IMR-90 (cell line): ENCODE measurements around the gene ADAP2. TPM values are rescaled to one million over a fixed set of nuclear protein-coding genes. Genes with fewer than 3 reads are reported as not detected.

Source experiments
- ATAC-seq: fragments of 200-7000 bp; cut with Tn5 transposase; 2 replicates; pipeline ENCODE4 v1.9.1; 2020; ENCODE audit warnings: low read depth, mild to moderate bottlenecking, moderate library complexity
- BruUV-seq: library from RNA; stranded (reverse); fragments of 400-500 nt; replicated peaks from 2 replicates; lab custom pipeline; 2021; lab: Mats Ljungman, UMichigan
- CTCF ChIA-PET: fragments of 300-600 bp; formaldehyde crosslinking; extraction: SDS; loops from one replicate; lab custom pipeline; 2021; ENCODE audit warnings: antibody characterized with exemption; lab: Yijun Ruan, JAX
- POLR2A ChIA-PET: fragments of 300-600 bp; sonication (Branson Sonifier 250); formaldehyde crosslinking; loops from one replicate; lab custom pipeline; 2022; ENCODE audit warnings: antibody characterized with exemption; ENCODE audit not compliant: unreplicated experiment; lab: Charles Lee
- DNase-seq: peaks from one replicate; pipeline ENCODE4 v3.0.0; 2013
- H2AFZ ChIP-seq: replicated peaks from 2 replicates; pipeline ENCODE3; 2013; ENCODE audit warnings: low read length, mild to moderate bottlenecking; ENCODE audit not compliant: poor library complexity
- H2AK5ac ChIP-seq: 2 replicates; pipeline ENCODE4 v1.6.1; 2013; ENCODE audit warnings: low read depth, low read length, inconsistent platforms
- H2AK9ac ChIP-seq: replicated peaks from 2 replicates; pipeline ENCODE3; 2013; ENCODE audit warnings: mild to moderate bottlenecking, low read depth, low read length, moderate library complexity; ENCODE audit not compliant: poor library complexity
- H2BK120ac ChIP-seq: 2 replicates; pipeline ENCODE4 v1.6.1; 2013; ENCODE audit warnings: low read depth, low read length, inconsistent platforms
- H2BK15ac ChIP-seq: 3 replicates; pipeline ENCODE4 v1.6.1; 2013; ENCODE audit warnings: low read depth, low read length, inconsistent platforms
- H2BK20ac ChIP-seq: 2 replicates; pipeline ENCODE4 v1.6.1; 2013; ENCODE audit warnings: low read depth, mild to moderate bottlenecking, inconsistent platforms, low read length, moderate library complexity
- H2BK5ac ChIP-seq: 2 replicates; pipeline ENCODE4 v1.6.1; 2013; ENCODE audit warnings: mild to moderate bottlenecking, low read depth, low read length, inconsistent platforms; ENCODE audit not compliant: poor library complexity, severe bottlenecking
- H3K14ac ChIP-seq: replicated peaks from 2 replicates; pipeline ENCODE4 v1.6.1; 2013; ENCODE audit warnings: low read depth, low read length, inconsistent platforms
- H3K18ac ChIP-seq: 2 replicates; pipeline ENCODE4 v1.6.1; 2013; ENCODE audit warnings: low read depth, low read length, control low read depth
- H3K23ac ChIP-seq: 2 replicates; pipeline ENCODE4 v1.6.1; 2013; ENCODE audit warnings: low read depth, low read length, inconsistent platforms
- H3K27ac ChIP-seq: 2 replicates; pipeline ENCODE4 v1.5.1; 2013; ENCODE audit warnings: mild to moderate bottlenecking, control low read depth, low read length; ENCODE audit not compliant: insufficient read depth
- H3K27me3 ChIP-seq: 2 replicates; pipeline ENCODE4 v1.6.1; 2013; ENCODE audit warnings: low read length; ENCODE audit not compliant: control insufficient read depth, insufficient read depth
- H3K36me3 ChIP-seq: 2 replicates; pipeline ENCODE4 v1.6.1; 2013; ENCODE audit warnings: low read length, mixed read lengths; ENCODE audit not compliant: control insufficient read depth, insufficient read depth
- H3K4ac ChIP-seq: 2 replicates; pipeline ENCODE4 v1.6.1; 2013; ENCODE audit warnings: low read depth, low read length, inconsistent platforms
- H3K4me1 ChIP-seq: 2 replicates; pipeline ENCODE4 v1.6.1; 2013; ENCODE audit warnings: low read length, mixed read lengths; ENCODE audit not compliant: control insufficient read depth, insufficient read depth
- H3K4me2 ChIP-seq: 2 replicates; pipeline ENCODE4 v1.6.1; 2013; ENCODE audit warnings: low read depth, mild to moderate bottlenecking, control low read depth, low read length, moderate library complexity
- H3K4me3 ChIP-seq: 2 replicates; pipeline ENCODE4 v1.5.1; 2013; ENCODE audit warnings: low read depth, mild to moderate bottlenecking, control low read depth, low read length, moderate library complexity; ENCODE audit not compliant: insufficient read depth
- H3K56ac ChIP-seq: 2 replicates; pipeline ENCODE4 v1.6.1; 2013; ENCODE audit warnings: low read length, inconsistent platforms; ENCODE audit not compliant: insufficient read depth; ENCODE audit errors: extremely low read depth
- H3K79me1 ChIP-seq, 2 experiments: 2 replicates each; pipeline ENCODE4 v1.6.1; 2013; ENCODE audit warnings: low read length in 2 of 2, inconsistent platforms in 1 of 2, low read depth in 1 of 2
- H3K9ac ChIP-seq: 2 replicates; pipeline ENCODE4 v1.6.1; 2013; ENCODE audit warnings: low read depth, low read length, control low read depth
- H3K9me1 ChIP-seq: 2 replicates; pipeline ENCODE4 v1.6.1; 2013; ENCODE audit warnings: low read length, inconsistent platforms; ENCODE audit not compliant: insufficient read depth
- H3K9me3 ChIP-seq: 2 replicates; pipeline ENCODE4 v1.6.1; 2013; ENCODE audit warnings: low read length; ENCODE audit not compliant: control insufficient read depth, insufficient read depth
- H4K20me1 ChIP-seq: 2 replicates; pipeline ENCODE4 v1.6.1; 2013; ENCODE audit warnings: low read length, inconsistent platforms; ENCODE audit not compliant: insufficient read depth
- H4K5ac ChIP-seq: 2 replicates; pipeline ENCODE4 v1.6.1; 2013; ENCODE audit warnings: mild to moderate bottlenecking, low read depth, low read length, control low read depth
- H4K8ac ChIP-seq, 2 experiments: 2 replicates each; pipeline ENCODE4 v1.6.1; 2013; ENCODE audit warnings: low read depth in 2 of 2, low read length in 2 of 2, control low read depth in 1 of 2, inconsistent platforms in 1 of 2
- H4K91ac ChIP-seq: 2 replicates; pipeline ENCODE4 v1.6.1; 2013; ENCODE audit warnings: low read depth, low read length, inconsistent platforms; ENCODE audit not compliant: insufficient read depth
- BHLHE40 ChIP-seq: fragments of 150-350 bp; IDR thresholded peaks from 2 replicates; pipeline ENCODE4 v1.6.1; 2016; ENCODE audit warnings: mild to moderate bottlenecking, low read depth, low read length
- CEBPB ChIP-seq: IDR thresholded peaks from 2 replicates; pipeline ENCODE4 v1.6.1; 2012; ENCODE audit warnings: low read depth, low read length, improper control_type of control experiment
- CHD1 ChIP-seq: IDR thresholded peaks from 2 replicates; pipeline ENCODE4 v1.6.1; 2012; ENCODE audit warnings: low read depth, low read length, improper control_type of control experiment
- FOS ChIP-seq: fragments of 150-350 bp; IDR thresholded peaks from 2 replicates; pipeline ENCODE4 v1.6.1; 2016; ENCODE audit warnings: low read depth, low read length
- MAFK ChIP-seq: IDR thresholded peaks from 2 replicates; pipeline ENCODE4 v1.6.1; 2012; ENCODE audit warnings: low read depth, low read length, improper control_type of control experiment
- MAZ ChIP-seq: IDR thresholded peaks from 2 replicates; pipeline ENCODE4 v1.6.1; 2012; ENCODE audit warnings: low read depth, mild to moderate bottlenecking, low read length, improper control_type of control experiment, moderate library complexity, borderline replicate concordance
- MXI1 ChIP-seq: IDR thresholded peaks from 2 replicates; pipeline ENCODE4 v1.6.1; 2012; ENCODE audit warnings: low read depth, mild to moderate bottlenecking, low read length, moderate library complexity, borderline replicate concordance
- NFE2L2 ChIP-seq: fragments of 150-350 bp; IDR thresholded peaks from 2 replicates; pipeline ENCODE4 v1.6.1; 2016; ENCODE audit warnings: low read depth, mild to moderate bottlenecking, low read length
- POLR2A ChIP-seq: IDR thresholded peaks from 2 replicates; pipeline ENCODE4 v1.6.1; 2012; ENCODE audit warnings: mild to moderate bottlenecking, low read depth, low read length
- RAD21 ChIP-seq: IDR thresholded peaks from 2 replicates; pipeline ENCODE4 v1.6.1; 2012; ENCODE audit warnings: low read length, improper control_type of control experiment
- RCOR1 ChIP-seq: IDR thresholded peaks from 2 replicates; pipeline ENCODE4 v1.6.1; 2012; ENCODE audit warnings: mild to moderate bottlenecking, low read length, improper control_type of control experiment; ENCODE audit not compliant: insufficient replicate concordance
- RFX5 ChIP-seq: IDR thresholded peaks from 2 replicates; pipeline ENCODE4 v1.8.0; 2012; ENCODE audit warnings: low read depth, mild to moderate bottlenecking, low read length, moderate library complexity
- SMC3 ChIP-seq: fragments of 150-350 bp; IDR thresholded peaks from 2 replicates; pipeline ENCODE4 v1.6.1; 2016; ENCODE audit warnings: low read depth, mild to moderate bottlenecking, antibody characterized with exemption, low read length, moderate library complexity
- WGBS, 2 experiments: methylation state at CpG; one replicate each; pipeline versions ENCODE4 v1.1.5 to v1.1.7; 2013; ENCODE audit warnings: missing lambda C conversion rate in 2 of 2; ENCODE audit not compliant: insufficient read length in 1 of 2; ENCODE audit errors: extremely low coverage in 2 of 2; 5-methylcytosine and 5-hydroxymethylcytosine counted together
- dilution Hi-C: fragments of 300-500 bp; cut with HindIII; formaldehyde crosslinking; loops from one replicate; pipeline ENCODE4 v1.14.3; 2018; ENCODE audit warnings: low sequenced_read_pairs; ENCODE audit not compliant: unreplicated experiment
- in situ Hi-C: fragments of 300-500 bp; cut with MboI; formaldehyde crosslinking; loops from 3 replicates; pipeline ENCODE4 v1.14.3; 2019; ENCODE audit warnings: low sequenced_read_pairs, inconsistent platforms, mixed read lengths
- intact Hi-C: fragments of 100-400 bp; cut with micrococcal nuclease; formaldehyde crosslinking; loops from 2 replicates; pipeline ENCODE4 v1.10.0; 2022
- polyA plus RNA-seq, 3 experiments: library from polyadenylated mRNA; depleted of rRNA; stranded (reverse); fragments of >200 nt; gene quantifications; 2 replicates each; pipeline ENCODE4 v1.2.3, GENCODE V29; 2012; ENCODE audit warnings: low replicate concordance in 1 of 3
- total RNA-seq: library from RNA; depleted of rRNA; stranded (reverse); fragments of >200 nt; gene quantifications from 2 replicates; pipeline ENCODE4 v1.2.3, GENCODE V29; 2012
- TF ChIP-seq, protein P1 (sequence below): conservative IDR thresholded peaks from 2 replicates; pipeline ENCODE4 v1.5.1; 2012; ENCODE audit warnings: mild to moderate bottlenecking, low read depth, low read length, improper control_type of control experiment
- TF ChIP-seq, protein P2 (sequence below): fragments of 150-350 bp; IDR thresholded peaks from 2 replicates; pipeline ENCODE4 v1.6.1; 2017; ENCODE audit warnings: mild to moderate bottlenecking, antibody characterized with exemption, low read length, low read depth

ADAP2 gene
- total and polyA plus RNA-seq, 2 of the 4 experiments (the other 2 are of a cell fraction), result 0.90 to 1.2 TPM

DNA sequence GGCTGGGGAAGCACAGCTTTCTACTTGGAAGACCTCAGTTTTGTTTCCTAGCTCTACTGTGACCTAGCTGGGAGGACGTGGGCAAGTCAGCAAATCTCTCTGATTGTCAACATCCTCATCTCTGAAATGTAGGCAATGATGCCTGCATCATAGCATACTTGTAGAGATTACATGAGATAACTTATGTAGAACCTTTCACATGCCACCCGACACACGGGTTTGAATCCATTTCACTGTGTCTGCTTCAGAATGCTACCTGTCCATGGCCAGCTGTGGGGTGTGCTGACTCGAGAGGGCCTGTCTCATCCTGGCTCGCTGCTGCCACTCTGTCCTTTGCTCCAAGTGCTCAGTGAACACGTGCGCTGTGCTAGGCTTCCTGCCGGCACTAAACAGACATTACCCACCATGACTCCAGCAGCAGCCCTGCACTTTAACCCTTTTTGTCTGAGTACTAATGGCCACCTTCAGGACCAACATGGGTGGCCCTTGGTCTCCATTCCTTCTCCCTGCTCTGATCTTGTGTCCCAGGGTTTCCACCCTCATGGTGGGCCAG, 7.4 kb downstream of the ADAP2 start:
- Histone ChIP-seq H4K91ac (no peak overlapping the region), H3K23ac (no peak overlapping the region), H3K4me3 (no peak overlapping the region), H3K27me3 (peaks cover 3% of the 10 kb centered on the region; the same call in 1 of the 2 replicates), H3K56ac (no peak overlapping the region), H4K8ac (no peak overlapping the region), H3K18ac (no peak overlapping the region), H3K79me1 (no peaks in the 10 kb centered on the region), H2AK5ac (no peak overlapping the region), H3K27ac (no peak overlapping the region), H2AFZ (peak overlapping the region; percentile 63), H2BK120ac (no peak overlapping the region), H3K4me1 (no peaks in the 10 kb centered on the region), H2AK9ac (peak overlapping the region; percentile 61), H2BK5ac (no peak overlapping the region), H3K4me2 (no peak overlapping the region), H3K9me3 (no peaks in the 10 kb centered on the region), H3K9ac (no peak overlapping the region), H3K9me1 (no peaks in the 10 kb centered on the region; the same call in 1 of the 2 replicates), H2BK15ac (no peak overlapping the region), H3K36me3 (no peaks in the 10 kb centered on the region), H3K14ac (0 out of 2 replicates have a peak overlapping the region, but pooled peaks have one; percentile 8), H4K20me1 (no peaks in the 10 kb centered on the region), H2BK20ac (no peak overlapping the region), H4K5ac (no peak overlapping the region), H3K4ac (no peak overlapping the region)
- CTCF ChIA-PET, result no interaction called here
- in situ Hi-C loops, result no loop called here
- BruUV-seq, result no TSS peak
- dilution Hi-C loops, result no loop called here
- WGBS, 2 experiments, result no CpG with 5 or more reads among the region's 8 CpGs
- intact Hi-C loops, result no loop called here
- TF ChIP-seq, protein P1, sequence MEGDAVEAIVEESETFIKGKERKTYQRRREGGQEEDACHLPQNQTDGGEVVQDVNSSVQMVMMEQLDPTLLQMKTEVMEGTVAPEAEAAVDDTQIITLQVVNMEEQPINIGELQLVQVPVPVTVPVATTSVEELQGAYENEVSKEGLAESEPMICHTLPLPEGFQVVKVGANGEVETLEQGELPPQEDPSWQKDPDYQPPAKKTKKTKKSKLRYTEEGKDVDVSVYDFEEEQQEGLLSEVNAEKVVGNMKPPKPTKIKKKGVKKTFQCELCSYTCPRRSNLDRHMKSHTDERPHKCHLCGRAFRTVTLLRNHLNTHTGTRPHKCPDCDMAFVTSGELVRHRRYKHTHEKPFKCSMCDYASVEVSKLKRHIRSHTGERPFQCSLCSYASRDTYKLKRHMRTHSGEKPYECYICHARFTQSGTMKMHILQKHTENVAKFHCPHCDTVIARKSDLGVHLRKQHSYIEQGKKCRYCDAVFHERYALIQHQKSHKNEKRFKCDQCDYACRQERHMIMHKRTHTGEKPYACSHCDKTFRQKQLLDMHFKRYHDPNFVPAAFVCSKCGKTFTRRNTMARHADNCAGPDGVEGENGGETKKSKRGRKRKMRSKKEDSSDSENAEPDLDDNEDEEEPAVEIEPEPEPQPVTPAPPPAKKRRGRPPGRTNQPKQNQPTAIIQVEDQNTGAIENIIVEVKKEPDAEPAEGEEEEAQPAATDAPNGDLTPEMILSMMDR, result no peak
- TF ChIP-seq CHD1 (no peak), MAFK (no peak), BHLHE40 (no peak), RFX5 (no peak), FOS (no peak), POLR2A (no peak), RAD21 (no peak), CEBPB (no peak), NFE2L2 (no peak), RCOR1 (no peak), MXI1 (no peak), MAZ (no peak), SMC3 (no peak)
- TF ChIP-seq, protein P2, sequence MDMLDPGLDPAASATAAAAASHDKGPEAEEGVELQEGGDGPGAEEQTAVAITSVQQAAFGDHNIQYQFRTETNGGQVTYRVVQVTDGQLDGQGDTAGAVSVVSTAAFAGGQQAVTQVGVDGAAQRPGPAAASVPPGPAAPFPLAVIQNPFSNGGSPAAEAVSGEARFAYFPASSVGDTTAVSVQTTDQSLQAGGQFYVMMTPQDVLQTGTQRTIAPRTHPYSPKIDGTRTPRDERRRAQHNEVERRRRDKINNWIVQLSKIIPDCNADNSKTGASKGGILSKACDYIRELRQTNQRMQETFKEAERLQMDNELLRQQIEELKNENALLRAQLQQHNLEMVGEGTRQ, result no peak
- no peak for DNase-seq
- POLR2A ChIA-PET, result no interaction called here
- no peak for ATAC-seq
